Hepatocyte (in vitro differentiated cells): ENCODE measurements around the gene NDUFA7.

ENCODE experiments used
- CTCF ChIP-seq: fragments of 200-600 bp; sonication (generic); IDR thresholded peaks from 2 replicates; pipeline ENCODE4 v1.5.1; 2016; ENCODE audit warnings: antibody characterized with exemption, mild to moderate bottlenecking; ENCODE audit not compliant: poor library complexity
- EZH2 ChIP-seq: fragments of 200-600 bp; sonication (generic); IDR thresholded peaks from 2 replicates; pipeline ENCODE4 v1.6.1; 2016; ENCODE audit warnings: antibody characterized with exemption, mild to moderate bottlenecking, borderline replicate concordance
- EZH2phosphoT487 ChIP-seq: fragments of 200-600 bp; sonication (generic); IDR thresholded peaks from one replicate; pipeline ENCODE4 v1.6.1; 2018; ENCODE audit warnings: antibody characterized with exemption, mild to moderate bottlenecking, low read depth, moderate library complexity; ENCODE audit not compliant: unreplicated experiment, severe bottlenecking

- TF ChIP-seq CTCF = no peak
- no peak for TF ChIP-seq EZH2
- no peak for TF ChIP-seq EZH2phosphoT487
These were observed 22.3 kb upstream of the NDUFA7 start for GRCh38 chr19:8343483-8343844.
